PFSK-1 (cell line): ENCODE measurements around the gene LRBA.

ENCODE experiments used
- FOXP2 ChIP-seq: optimal IDR thresholded peaks from 2 replicates; pipeline ENCODE3; 2011; ENCODE audit warnings: borderline replicate concordance, control low read depth, inconsistent platforms; ENCODE audit not compliant: insufficient read depth; ENCODE audit errors: extremely low read length, extremely low read depth
- POLR2AphosphoS5 ChIP-seq: IDR thresholded peaks from 2 replicates; pipeline ENCODE4 v1.6.1; 2012; ENCODE audit warnings: low read depth, mild to moderate bottlenecking, control low read depth, low read length, moderate library complexity
- SIN3A ChIP-seq: IDR thresholded peaks from 2 replicates; pipeline ENCODE4 v1.6.1; 2012; ENCODE audit warnings: mild to moderate bottlenecking, low read length, moderate library complexity, borderline replicate concordance; ENCODE audit not compliant: insufficient read depth
- TAF1 ChIP-seq: IDR thresholded peaks from 2 replicates; pipeline ENCODE4 v1.6.1; 2012; ENCODE audit warnings: low read length, control low read depth, borderline replicate concordance; ENCODE audit not compliant: insufficient read depth
- TF ChIP-seq, protein P1 (sequence below), 2 experiments: IDR thresholded peaks; 2 replicates each; pipeline versions ENCODE4 v1.6.1 to v1.8.0; 2011 to 2012; ENCODE audit warnings: low read depth in 2 of 2, low read length in 2 of 2, control low read depth in 1 of 2, inconsistent platforms in 1 of 2, mild to moderate bottlenecking in 1 of 2, moderate library complexity in 1 of 2; ENCODE audit not compliant: insufficient read depth in 1 of 2

Gene LRBA

DNA sequence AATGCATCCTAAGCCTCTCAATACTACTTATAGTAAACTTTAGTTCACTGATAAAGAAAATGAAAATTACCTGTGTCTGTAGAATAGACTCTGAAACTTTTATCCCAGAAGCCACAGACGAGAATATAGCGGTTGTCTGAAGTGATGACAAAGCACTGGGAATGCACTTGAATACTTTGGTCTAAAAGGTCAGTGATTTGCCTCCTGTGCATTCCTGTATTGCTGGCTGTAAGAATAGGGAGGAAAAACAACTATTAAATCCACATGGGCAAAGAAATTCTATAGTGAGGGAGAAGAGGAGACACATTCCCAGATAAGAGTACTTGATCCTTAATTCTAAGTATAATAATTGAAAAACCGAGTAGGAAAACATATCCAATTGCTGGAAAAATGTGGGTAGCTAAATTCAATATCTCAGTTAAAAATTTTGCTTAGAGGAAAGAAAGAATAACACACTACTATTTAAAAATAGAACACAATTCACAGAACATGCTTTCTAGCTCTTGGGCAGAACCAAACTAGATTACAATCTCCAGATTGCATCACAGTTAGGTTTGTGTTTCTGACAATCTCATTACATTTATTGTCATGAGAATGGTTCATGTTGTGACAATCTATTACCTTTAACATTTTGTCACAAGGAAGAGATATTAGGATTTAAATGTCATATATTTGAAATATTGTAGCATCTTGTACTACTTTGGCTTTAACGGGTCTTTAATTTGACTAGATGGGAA lies 704.8 kb downstream of the LRBA start:
- TF ChIP-seq TAF1 (no peak), FOXP2 (no peak)
- TF ChIP-seq, protein P1, sequence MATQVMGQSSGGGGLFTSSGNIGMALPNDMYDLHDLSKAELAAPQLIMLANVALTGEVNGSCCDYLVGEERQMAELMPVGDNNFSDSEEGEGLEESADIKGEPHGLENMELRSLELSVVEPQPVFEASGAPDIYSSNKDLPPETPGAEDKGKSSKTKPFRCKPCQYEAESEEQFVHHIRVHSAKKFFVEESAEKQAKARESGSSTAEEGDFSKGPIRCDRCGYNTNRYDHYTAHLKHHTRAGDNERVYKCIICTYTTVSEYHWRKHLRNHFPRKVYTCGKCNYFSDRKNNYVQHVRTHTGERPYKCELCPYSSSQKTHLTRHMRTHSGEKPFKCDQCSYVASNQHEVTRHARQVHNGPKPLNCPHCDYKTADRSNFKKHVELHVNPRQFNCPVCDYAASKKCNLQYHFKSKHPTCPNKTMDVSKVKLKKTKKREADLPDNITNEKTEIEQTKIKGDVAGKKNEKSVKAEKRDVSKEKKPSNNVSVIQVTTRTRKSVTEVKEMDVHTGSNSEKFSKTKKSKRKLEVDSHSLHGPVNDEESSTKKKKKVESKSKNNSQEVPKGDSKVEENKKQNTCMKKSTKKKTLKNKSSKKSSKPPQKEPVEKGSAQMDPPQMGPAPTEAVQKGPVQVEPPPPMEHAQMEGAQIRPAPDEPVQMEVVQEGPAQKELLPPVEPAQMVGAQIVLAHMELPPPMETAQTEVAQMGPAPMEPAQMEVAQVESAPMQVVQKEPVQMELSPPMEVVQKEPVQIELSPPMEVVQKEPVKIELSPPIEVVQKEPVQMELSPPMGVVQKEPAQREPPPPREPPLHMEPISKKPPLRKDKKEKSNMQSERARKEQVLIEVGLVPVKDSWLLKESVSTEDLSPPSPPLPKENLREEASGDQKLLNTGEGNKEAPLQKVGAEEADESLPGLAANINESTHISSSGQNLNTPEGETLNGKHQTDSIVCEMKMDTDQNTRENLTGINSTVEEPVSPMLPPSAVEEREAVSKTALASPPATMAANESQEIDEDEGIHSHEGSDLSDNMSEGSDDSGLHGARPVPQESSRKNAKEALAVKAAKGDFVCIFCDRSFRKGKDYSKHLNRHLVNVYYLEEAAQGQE (IDR thresholded peaks at IDR 0.05; ENCODE audit: insufficient read depth in 1 of 2, low read depth in 2 of 2, low read length in 2 of 2): no peak

DNA sequence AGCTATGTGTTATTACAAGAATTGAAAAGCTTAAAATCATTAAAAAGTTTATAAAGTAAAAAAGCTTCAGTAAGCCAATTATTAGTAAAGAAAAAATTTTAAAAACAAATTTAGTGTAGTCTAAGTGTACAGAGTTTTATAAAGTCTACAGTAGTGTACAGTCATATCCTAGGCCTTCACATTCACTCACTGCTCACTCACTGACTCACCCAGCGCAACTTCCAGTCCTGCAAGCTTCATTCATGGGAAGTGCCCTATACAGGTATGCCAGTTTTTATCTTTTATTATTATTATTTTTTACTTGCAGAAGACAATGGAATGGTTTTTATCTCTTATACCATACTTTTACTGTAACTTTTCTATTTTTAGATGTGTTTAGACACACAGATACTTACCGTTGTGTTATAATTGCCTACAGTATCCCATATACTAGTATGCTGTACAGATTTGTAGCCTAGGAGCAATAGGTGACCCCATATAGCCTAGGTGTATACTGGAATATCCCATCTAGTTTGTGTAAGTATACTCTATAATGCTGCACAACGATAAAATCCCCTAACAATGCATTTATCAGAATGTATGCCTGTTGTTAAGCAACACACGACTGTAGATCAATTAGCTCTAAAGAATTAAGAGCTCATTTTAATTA lies 706.1 kb downstream of the LRBA start:
- no peak for TF ChIP-seq TAF1
- no peak for TF ChIP-seq FOXP2
- TF ChIP-seq, protein P1 (IDR thresholded peaks at IDR 0.05; ENCODE audit: insufficient read depth in 1 of 2, low read depth in 2 of 2, low read length in 2 of 2): no peak
- no peak for TF ChIP-seq SIN3A
- TF ChIP-seq POLR2AphosphoS5: no peak

DNA sequence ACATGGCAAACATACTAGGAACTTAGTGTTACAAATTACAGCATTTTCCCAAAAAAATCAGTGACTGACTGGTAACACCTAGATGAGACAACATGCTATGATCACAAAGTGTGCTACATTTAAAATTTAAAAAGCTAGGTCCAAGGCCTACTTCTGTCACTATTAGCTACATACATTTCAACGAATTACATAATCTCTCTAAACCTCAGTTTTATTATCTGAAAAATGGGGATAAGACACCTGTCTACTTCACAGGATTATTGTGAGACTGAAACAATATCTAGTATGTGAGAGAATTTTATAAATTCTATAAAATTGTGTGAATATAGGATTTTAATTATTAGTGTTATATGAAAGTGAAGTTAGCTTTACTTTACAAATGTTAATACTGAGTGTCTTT lies 708.4 kb downstream of the LRBA start:
- TF ChIP-seq SIN3A (no peak), FOXP2 (no peak)

DNA sequence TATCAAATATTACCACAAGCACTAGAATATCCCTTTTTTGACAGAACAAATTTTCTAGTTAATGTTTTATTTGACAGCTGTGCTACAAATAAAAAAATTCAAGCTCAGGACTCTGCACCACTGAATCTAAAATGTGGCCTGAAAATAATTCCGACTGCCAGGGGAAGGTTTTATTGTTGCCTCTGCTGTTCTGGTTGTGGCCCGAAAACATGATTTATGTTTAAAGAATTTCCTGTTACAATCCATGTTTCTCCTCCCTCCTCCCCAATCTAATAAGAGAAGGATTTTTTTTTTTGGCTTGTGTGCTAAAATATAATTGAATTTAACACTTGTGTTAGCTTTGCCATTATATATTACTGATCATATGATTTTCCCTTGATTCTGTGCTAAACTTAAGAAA lies 709.1 kb downstream of the LRBA start:
- no peak for TF ChIP-seq TAF1
- no peak for TF ChIP-seq FOXP2
- TF ChIP-seq, protein P1 (IDR thresholded peaks at IDR 0.05; ENCODE audit: insufficient read depth in 1 of 2, low read depth in 2 of 2, low read length in 2 of 2): no peak
- no peak for TF ChIP-seq POLR2AphosphoS5
- no peak for TF ChIP-seq SIN3A

DNA sequence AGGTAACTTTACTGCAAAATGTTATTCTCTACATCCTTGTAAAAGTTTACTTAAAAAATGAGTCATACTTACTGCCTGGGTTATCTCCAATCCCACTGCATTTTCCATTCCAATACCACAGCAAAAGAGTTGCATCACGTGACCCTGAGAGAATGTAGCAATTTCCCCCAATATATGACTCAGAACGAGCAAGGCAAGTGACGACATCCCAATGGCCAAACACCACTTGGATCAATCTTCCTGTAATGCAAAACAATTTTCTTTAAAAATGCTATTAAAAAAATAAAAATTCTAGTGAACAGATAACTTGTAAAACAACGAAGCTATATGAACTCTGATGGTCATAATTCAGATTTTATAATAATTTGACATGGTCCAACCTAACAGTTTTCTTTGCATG lies 712.5 kb downstream of the LRBA start:
- no peak for TF ChIP-seq TAF1
- TF ChIP-seq, protein P1 (IDR thresholded peaks at IDR 0.05; ENCODE audit: insufficient read depth in 1 of 2, low read depth in 2 of 2, low read length in 2 of 2): no peak
- TF ChIP-seq FOXP2: no peak
- no peak for TF ChIP-seq POLR2AphosphoS5
- no peak for TF ChIP-seq SIN3A
